HUDEP-2 (cell line): ENCODE measurements around the gene FAM200A.

ENCODE experiments used
- DNase-seq, 76 experiments: peaks; one replicate each; lab custom pipeline; 2025; ENCODE audit not compliant: unreplicated experiment in 76 of 76; lab: John Stamatoyannopoulos, UW

FAM200A gene

DNA sequence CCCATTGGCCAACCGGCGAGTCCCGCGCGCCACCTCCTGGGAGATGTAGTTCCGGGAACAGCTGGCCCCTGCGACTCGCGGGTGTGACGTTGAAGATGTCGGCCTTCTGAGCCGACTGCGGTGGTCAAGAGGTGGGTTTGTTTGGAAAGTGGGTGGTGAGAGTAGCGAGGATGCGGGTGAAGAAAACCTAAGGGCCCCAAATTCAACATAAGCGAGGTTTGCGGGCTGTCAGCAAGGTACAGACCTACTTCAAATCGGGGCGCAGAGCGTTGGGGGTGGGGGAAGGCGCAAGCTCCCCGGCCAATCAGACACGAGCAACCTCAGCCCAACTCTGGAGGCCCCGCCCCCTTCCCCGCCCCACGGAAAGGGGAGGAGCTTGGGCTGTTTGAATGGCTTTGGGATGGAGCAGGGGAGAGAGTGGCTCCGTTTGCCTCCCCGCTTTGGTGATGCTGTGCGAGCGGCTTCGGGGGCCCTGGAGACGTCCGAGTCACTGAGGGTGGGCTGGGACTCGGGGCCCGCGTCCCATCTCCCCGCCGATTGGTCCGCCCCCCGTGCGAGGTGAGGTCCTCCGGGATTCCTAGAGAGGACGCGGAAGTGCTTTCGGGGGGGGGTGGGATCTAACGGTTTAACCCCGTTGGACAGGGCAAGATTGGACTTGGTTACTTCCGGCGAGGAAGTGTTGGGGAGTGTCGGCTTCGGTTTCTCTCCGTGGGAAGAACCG lies 47.2 kb downstream of the FAM200A start, which contains the start of gene ZKSCAN5:
ZKSCAN5 (plus strand) TSS at position 60 of the 721 bp plus-strand sequence. CDS start 1,383 bp downstream, outside the sequence.
- peak; percentile 23 to 99 (median 93) for DNase-seq

DNA sequence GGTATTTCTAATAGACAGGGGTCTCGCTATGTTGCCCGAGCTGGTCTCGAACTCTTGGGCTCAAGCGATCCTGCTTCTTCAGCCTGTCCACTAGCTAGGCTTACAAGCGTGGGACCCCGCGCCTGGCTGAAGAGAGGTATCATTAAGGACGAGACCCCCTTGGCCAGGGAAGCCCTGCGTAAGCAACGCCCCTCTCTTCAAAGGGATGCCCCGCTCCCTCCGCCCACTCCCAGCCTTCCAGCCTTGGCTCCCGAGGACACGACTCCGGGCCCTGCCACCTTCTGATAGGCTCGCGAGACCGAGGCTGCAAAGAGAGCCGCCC lies 47.7 kb downstream of the FAM200A start:
- peak in 1 of 76 experiments; percentile 89 for DNase-seq

DNA sequence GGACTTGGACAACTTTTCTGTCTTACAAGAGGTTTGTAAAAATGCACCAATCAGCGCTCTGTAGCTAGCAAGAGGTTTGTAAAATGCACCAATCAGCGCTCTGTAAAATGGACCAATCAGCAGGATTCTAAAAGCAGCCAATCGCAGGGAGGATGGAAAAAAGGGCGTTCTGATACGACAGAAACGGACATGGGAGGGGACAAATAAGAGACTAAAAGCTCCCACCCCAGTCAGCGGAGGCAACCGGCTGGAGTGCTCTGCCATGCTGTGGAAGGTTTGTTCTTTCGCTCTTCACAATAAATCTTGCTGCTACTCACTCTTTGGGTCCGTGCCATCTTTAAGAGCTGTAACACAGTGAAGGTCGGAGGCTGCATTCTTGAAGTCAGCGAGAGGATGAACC lies 50.7 kb downstream of the FAM200A start:
- peak in 1 of 76 experiments; percentile 9 for DNase-seq

- DNase-seq: no peak
These were observed 51.3 kb downstream of the FAM200A start for GRCh38 chr7:99500637-99501009.

- peak in 75 of 76 experiments; percentile 36 to 90 (median 79) for DNase-seq
These were observed 51.9 kb downstream of the FAM200A start, which contains the start of gene ZNF394 for GRCh38 chr7:99499721-99500636. Gene ZNF394 (minus strand): TSS chr7:99500281. CDS start chr7:99500093, 188 bp downstream.

DNA sequence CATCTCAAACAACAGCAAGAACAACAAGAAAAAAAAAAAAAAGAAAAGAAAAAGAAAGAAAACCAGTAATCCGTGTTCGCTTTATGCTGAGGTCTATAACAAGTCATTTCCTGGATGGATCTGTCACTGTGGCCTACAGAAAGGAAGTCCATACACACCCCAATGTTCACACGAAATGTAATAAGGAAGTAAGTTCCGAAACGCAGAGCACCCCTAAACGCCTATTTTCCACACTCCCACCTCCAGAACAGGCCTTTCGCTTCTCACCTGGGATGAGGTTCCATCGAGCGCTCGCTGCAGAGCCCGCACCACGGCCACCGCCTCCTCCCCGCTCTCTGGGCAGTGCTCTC lies 52.6 kb downstream of the FAM200A start:
- no peak for DNase-seq

DNA sequence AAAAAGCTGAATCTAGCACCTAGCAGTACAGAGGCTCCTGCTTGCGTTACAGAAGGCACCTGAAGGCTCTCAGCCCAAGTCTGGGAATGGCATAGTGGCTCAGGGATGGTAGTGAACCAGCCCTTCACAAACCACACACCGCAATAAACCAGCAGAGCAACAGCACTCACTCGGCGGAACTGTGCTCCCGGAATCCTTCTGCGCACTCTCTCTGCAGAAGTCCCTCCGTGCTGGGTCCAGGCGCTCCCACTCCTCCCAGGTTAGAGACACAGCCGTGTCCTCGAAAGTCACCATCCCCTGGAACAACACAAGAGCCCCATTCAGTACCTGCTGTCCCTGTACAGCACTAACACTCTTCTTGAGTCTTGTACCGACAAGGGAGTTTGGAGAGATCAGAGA lies 53.4 kb downstream of the FAM200A start:
- peak in 1 of 76 experiments; percentile 1 for DNase-seq

- no peak for DNase-seq
These were observed 54.0 kb downstream of the FAM200A start for GRCh38 chr7:99497766-99498545.
